Transverse colon (tissue), 4 donors: ENCODE results near the gene ANKS1B.

ENCODE experiments used
- EP300 ChIP-seq: sonication (generic); formaldehyde crosslinking; IDR thresholded peaks from one replicate; pipeline ENCODE4 v1.6.1; 2017; ENCODE audit warnings: antibody characterized with exemption, low read depth
- POLR2A ChIP-seq: fragments of 450-650 bp; IDR thresholded peaks from one replicate; pipeline ENCODE4 v1.6.1; 2016; ENCODE audit warnings: antibody characterized with exemption, mild to moderate bottlenecking, moderate library complexity
- POLR2AphosphoS5 ChIP-seq, 3 donors: sonication (generic); formaldehyde crosslinking; IDR thresholded peaks; one replicate each; pipeline ENCODE4 v1.6.1; 2016; ENCODE audit warnings: antibody characterized with exemption in 3 of 3
- TF ChIP-seq, protein P1 (sequence below), 5 experiments: fragments of 200-600 bp in 3 of 5; fragments of 450-650 bp in 2 of 5; sonication (generic) in 3 of 5; IDR thresholded peaks; 1 replicate in 2 of 5; 2 replicates in 3 of 5; pipeline ENCODE4 v1.5.1; 2016 to 2017; ENCODE audit warnings: antibody characterized with exemption in 5 of 5, inconsistent platforms in 3 of 5, mild to moderate bottlenecking in 2 of 5, moderate library complexity in 1 of 5

DNA sequence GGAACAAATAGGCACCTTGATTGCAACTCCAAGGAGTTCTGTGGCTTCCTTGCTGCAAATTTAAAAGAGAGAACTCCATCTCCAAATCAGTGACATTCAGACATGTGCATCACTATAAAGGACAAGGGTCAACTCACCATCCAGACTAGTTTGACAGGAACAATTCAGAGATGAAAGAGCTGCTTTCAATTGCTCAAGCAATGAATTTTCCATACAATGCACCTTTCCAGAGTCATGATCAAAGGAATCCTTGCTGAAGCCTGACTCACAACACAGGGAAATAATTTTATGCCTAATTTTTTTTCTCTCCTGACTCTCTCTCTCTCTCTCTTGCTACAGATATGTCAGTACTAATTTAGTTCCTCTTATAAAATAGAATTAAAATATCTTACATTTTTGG lies 717.7 kb downstream of the ANKS1B start:
- TF ChIP-seq, protein P1, sequence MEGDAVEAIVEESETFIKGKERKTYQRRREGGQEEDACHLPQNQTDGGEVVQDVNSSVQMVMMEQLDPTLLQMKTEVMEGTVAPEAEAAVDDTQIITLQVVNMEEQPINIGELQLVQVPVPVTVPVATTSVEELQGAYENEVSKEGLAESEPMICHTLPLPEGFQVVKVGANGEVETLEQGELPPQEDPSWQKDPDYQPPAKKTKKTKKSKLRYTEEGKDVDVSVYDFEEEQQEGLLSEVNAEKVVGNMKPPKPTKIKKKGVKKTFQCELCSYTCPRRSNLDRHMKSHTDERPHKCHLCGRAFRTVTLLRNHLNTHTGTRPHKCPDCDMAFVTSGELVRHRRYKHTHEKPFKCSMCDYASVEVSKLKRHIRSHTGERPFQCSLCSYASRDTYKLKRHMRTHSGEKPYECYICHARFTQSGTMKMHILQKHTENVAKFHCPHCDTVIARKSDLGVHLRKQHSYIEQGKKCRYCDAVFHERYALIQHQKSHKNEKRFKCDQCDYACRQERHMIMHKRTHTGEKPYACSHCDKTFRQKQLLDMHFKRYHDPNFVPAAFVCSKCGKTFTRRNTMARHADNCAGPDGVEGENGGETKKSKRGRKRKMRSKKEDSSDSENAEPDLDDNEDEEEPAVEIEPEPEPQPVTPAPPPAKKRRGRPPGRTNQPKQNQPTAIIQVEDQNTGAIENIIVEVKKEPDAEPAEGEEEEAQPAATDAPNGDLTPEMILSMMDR (IDR thresholded peaks at IDR 0.05) = no peak
- no peak for TF ChIP-seq POLR2AphosphoS5 (IDR thresholded peaks at IDR 0.05)
- TF ChIP-seq POLR2A = no peak
- no peak for TF ChIP-seq EP300
